H9 (cell line): ENCODE data around the gene RPL27A. TPM values are rescaled to one million over a fixed set of nuclear protein-coding genes. Genes with fewer than 3 reads are reported as not detected.

Experiments
- DNase-seq: peaks from one replicate; pipeline ENCODE4 v3.0.0-alpha.2; 2017
- H2AFZ ChIP-seq: one replicate; pipeline ENCODE4 v1.6.1; 2013; ENCODE audit warnings: mild to moderate bottlenecking, low read length, control low read depth, moderate library complexity
- H2AK5ac ChIP-seq: 2 replicates; pipeline ENCODE4 v1.6.1; 2013; ENCODE audit warnings: low read length, control low read depth, mixed read lengths; ENCODE audit not compliant: insufficient read length
- H2BK120ac ChIP-seq: one replicate; pipeline ENCODE4 v1.6.1; 2013; ENCODE audit warnings: low read depth, mild to moderate bottlenecking, low read length, control low read depth, inconsistent platforms; ENCODE audit not compliant: poor library complexity, severe bottlenecking
- H2BK12ac ChIP-seq: 2 replicates; pipeline ENCODE4 v1.6.1; 2013; ENCODE audit warnings: low read length, control low read depth, mixed read lengths, low read depth; ENCODE audit not compliant: insufficient read length
- H2BK15ac ChIP-seq: 2 replicates; pipeline ENCODE4 v1.6.1; 2013; ENCODE audit warnings: low read depth, low read length, control low read depth
- H2BK20ac ChIP-seq: one replicate; pipeline ENCODE4 v1.6.1; 2013; ENCODE audit warnings: low read depth, mild to moderate bottlenecking, low read length, control low read depth, inconsistent platforms; ENCODE audit not compliant: poor library complexity, severe bottlenecking
- H2BK5ac ChIP-seq: 2 replicates; pipeline ENCODE4 v1.6.1; 2013; ENCODE audit warnings: low read length, control low read depth, mixed read lengths; ENCODE audit not compliant: insufficient read length
- H3K14ac ChIP-seq: 2 replicates; pipeline ENCODE4 v1.6.1; 2013; ENCODE audit warnings: low read length, control low read depth; ENCODE audit not compliant: insufficient read depth
- H3K18ac ChIP-seq: 2 replicates; pipeline ENCODE4 v1.6.1; 2013; ENCODE audit warnings: low read depth, mild to moderate bottlenecking, mixed read lengths, low read length, control low read depth; ENCODE audit not compliant: insufficient read length
- H3K23ac ChIP-seq: 2 replicates; pipeline ENCODE4 v1.6.1; 2013; ENCODE audit warnings: low read length, control low read depth, mixed read lengths, low read depth; ENCODE audit not compliant: insufficient read length
- H3K23me2 ChIP-seq: 2 replicates; pipeline ENCODE4 v1.6.1; 2013; ENCODE audit warnings: low read depth, mild to moderate bottlenecking, mixed read lengths, low read length, control low read depth; ENCODE audit not compliant: insufficient read length, poor library complexity, severe bottlenecking
- H3K27ac ChIP-seq: 2 replicates; pipeline ENCODE4 v1.5.1; 2013; ENCODE audit warnings: low read length, control low read depth, mixed read lengths, low read depth; ENCODE audit not compliant: insufficient read length
- H3K27me3 ChIP-seq: 2 replicates; pipeline ENCODE4 v1.6.1; 2013; ENCODE audit warnings: low read length, control low read depth, inconsistent platforms; ENCODE audit not compliant: insufficient read depth
- H3K4ac ChIP-seq: 2 replicates; pipeline ENCODE4 v1.6.1; 2013; ENCODE audit warnings: low read depth, mild to moderate bottlenecking, control low read depth, inconsistent platforms, low read length, moderate library complexity
- H3K4me1 ChIP-seq: 2 replicates; pipeline ENCODE4 v1.6.1; 2013; ENCODE audit warnings: low read length, control low read depth, inconsistent platforms; ENCODE audit not compliant: insufficient read depth
- H3K4me2 ChIP-seq: 2 replicates; pipeline ENCODE4 v1.6.1; 2013; ENCODE audit warnings: low read length, control low read depth, mixed read lengths; ENCODE audit not compliant: insufficient read length, insufficient read depth
- H3K56ac ChIP-seq: 2 replicates; pipeline ENCODE4 v1.6.1; 2013; ENCODE audit warnings: low read depth, mild to moderate bottlenecking, mixed read lengths, low read length, control low read depth; ENCODE audit not compliant: insufficient read length
- H3K79me1 ChIP-seq: 2 replicates; pipeline ENCODE4 v1.6.1; 2013; ENCODE audit warnings: low read depth, mild to moderate bottlenecking, moderate library complexity, low read length, control low read depth, inconsistent platforms; ENCODE audit not compliant: insufficient read depth, poor library complexity, severe bottlenecking
- H3K79me2 ChIP-seq: 2 replicates; pipeline ENCODE4 v1.6.1; 2013; ENCODE audit warnings: low read length, control low read depth, inconsistent platforms; ENCODE audit not compliant: insufficient read depth
- H3K9ac ChIP-seq: 2 replicates; pipeline ENCODE4 v1.6.1; 2013; ENCODE audit warnings: low read length, control low read depth, mixed read lengths; ENCODE audit not compliant: insufficient read length; ENCODE audit errors: extremely low read depth
- H3K9me3 ChIP-seq: one replicate; pipeline ENCODE4 v1.6.1; 2013; ENCODE audit warnings: low read depth, low read length, inconsistent platforms; ENCODE audit not compliant: control insufficient read depth
- H3T11ph ChIP-seq: one replicate; pipeline ENCODE4 v1.6.1; 2013; ENCODE audit warnings: mild to moderate bottlenecking, low read length, control low read depth, inconsistent platforms
- H4K20me1 ChIP-seq: one replicate; pipeline ENCODE4 v1.6.1; 2013; ENCODE audit not compliant: control insufficient read depth, insufficient read length, insufficient read depth
- H4K5ac ChIP-seq: 2 replicates; pipeline ENCODE4 v1.6.1; 2013; ENCODE audit warnings: low read depth, mild to moderate bottlenecking, mixed read lengths, low read length, control low read depth; ENCODE audit not compliant: insufficient read length
- H4K8ac ChIP-seq: replicated peaks from 2 replicates; pipeline ENCODE4 v1.6.1; 2013; ENCODE audit warnings: low read length, control low read depth, mixed read lengths, low read depth; ENCODE audit not compliant: insufficient read length
- H4K91ac ChIP-seq: 2 replicates; pipeline ENCODE4 v1.6.1; 2013; ENCODE audit warnings: low read depth, mild to moderate bottlenecking, moderate library complexity, mixed read lengths, low read length, control low read depth; ENCODE audit not compliant: insufficient read length
- H3K27ac Mint-ChIP-seq, 3 experiments: 2 replicates in 2 of 3; 3 replicates in 1 of 3; pipeline ENCODE4 v1.8.0; 2020 to 2021; ENCODE audit warnings: mixed read lengths in 3 of 3, mild to moderate bottlenecking in 1 of 3, moderate library complexity in 1 of 3
- H3K27me3 Mint-ChIP-seq: 2 replicates; pipeline ENCODE4 v1.8.0; 2021; ENCODE audit warnings: low read depth, mild to moderate bottlenecking, moderate library complexity, mixed read lengths
- H3K36me3 Mint-ChIP-seq, 3 experiments: 2 replicates in 2 of 3; 3 replicates in 1 of 3; pipeline ENCODE4 v1.8.0; 2020 to 2021; ENCODE audit warnings: low read depth in 3 of 3, mixed read lengths in 3 of 3; ENCODE audit not compliant: insufficient read depth in 1 of 3
- H3K4me1 Mint-ChIP-seq, 2 experiments: 2 replicates each; pipeline ENCODE4 v1.8.0; 2020; ENCODE audit warnings: mixed read lengths in 2 of 2
- H3K4me3 Mint-ChIP-seq, 2 experiments: 2 replicates in 1 of 2; 3 replicates in 1 of 2; pipeline ENCODE4 v1.8.0; 2020 to 2021; ENCODE audit warnings: mild to moderate bottlenecking in 2 of 2, mixed read lengths in 2 of 2, moderate library complexity in 1 of 2
- H3K9me3 Mint-ChIP-seq, 2 experiments: 2 replicates in 1 of 2; 3 replicates in 1 of 2; pipeline ENCODE4 v1.8.0; 2020; ENCODE audit warnings: mild to moderate bottlenecking in 2 of 2, mixed read lengths in 2 of 2, moderate library complexity in 1 of 2
- WGBS: extraction: QIAGEN DNeasy Blood & Tissue Kit; methylation state at CpG from one replicate; pipeline ENCODE4 v1.1.7; 2013; ENCODE audit warnings: missing lambda C conversion rate, low lambda C conversion rate, mixed read lengths; ENCODE audit not compliant: insufficient read length; ENCODE audit errors: extremely low coverage; 5-methylcytosine and 5-hydroxymethylcytosine counted together
- total RNA-seq: library from RNA; stranded (reverse); gene quantifications from 2 replicates; pipeline ENCODE4 v1.2.1, GENCODE V29; 2021
- TF ChIP-seq, protein P1 (sequence below): fragments of 200-600 bp; sonication (generic); conservative IDR thresholded peaks from 3 replicates; pipeline ENCODE4 v1.8.0; 2021; ENCODE audit warnings: antibody characterized with exemption, mild to moderate bottlenecking

Gene RPL27A
- total RNA-seq, 1 experiment from 2014 or later: 1,152 TPM

DNA sequence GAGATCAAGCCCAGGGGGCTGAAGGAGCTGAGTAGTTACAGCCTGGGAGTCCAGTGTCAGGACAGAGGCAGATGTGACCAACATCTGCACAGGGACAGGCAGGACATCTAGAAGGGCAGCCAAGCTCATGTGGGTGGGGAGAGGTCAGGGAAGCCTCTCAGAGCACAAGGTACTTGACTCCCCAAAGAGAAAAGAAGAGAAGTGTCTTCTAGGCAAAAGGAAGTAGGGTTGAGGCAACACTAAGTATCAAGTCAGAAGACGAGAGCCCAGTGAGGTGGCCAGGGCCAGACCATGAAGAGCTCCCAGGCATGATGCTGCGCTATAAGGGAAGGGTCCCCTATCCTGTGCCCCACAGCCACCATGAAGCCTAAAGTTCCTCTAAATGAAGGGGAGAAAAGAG, 21.5 kb downstream of the RPL27A start:
- H2AFZ ChIP-seq: no peak overlapping the region
- H3K79me2 ChIP-seq: no peaks in the 10 kb centered on the region
- no peaks in the 10 kb centered on the region for H4K20me1 ChIP-seq
- H3K9ac ChIP-seq: no peak overlapping the region
- Mint-ChIP-seq H3K4me1 (peaks cover 46 to 53% of the 10 kb centered on the region in 2 experiments), H3K36me3 (peaks cover 8 to 25% (median 17%) of the 10 kb centered on the region in 3 experiments), H3K9me3 (no peaks in the 10 kb centered on the region; a peak in 1 of 5 replicates), H3K4me3 (no peak overlapping the region), H3K27me3 (no peaks in the 10 kb centered on the region; the same call in 1 of the 2 replicates), H3K27ac (peak overlapping the region in 2 of 3 experiments; percentile 18 to 72; a peak in 2 of 7 replicates)
- no peak overlapping the region for H3K4me2 ChIP-seq
- no peaks in the 10 kb centered on the region for H3K27me3 ChIP-seq
- no peaks in the 10 kb centered on the region for H3K23me2 ChIP-seq
- H4K5ac ChIP-seq: no peak overlapping the region
- H2BK5ac ChIP-seq: no peak overlapping the region
- no peak overlapping the region for H2BK120ac ChIP-seq
- H3K56ac ChIP-seq: no peak overlapping the region
- H3K79me1 ChIP-seq: no peaks in the 10 kb centered on the region
- H2BK12ac ChIP-seq: no peak overlapping the region
- no peak overlapping the region for H2AK5ac ChIP-seq
- WGBS: no CpG with 5 or more reads among the region's 2 CpGs
- no peak overlapping the region for H2BK15ac ChIP-seq
- no peaks in the 10 kb centered on the region for H3K9me3 ChIP-seq
- H3K4ac ChIP-seq: no peak overlapping the region
- no peak overlapping the region for H3K23ac ChIP-seq
- no peak overlapping the region for H3K27ac ChIP-seq
- no peak overlapping the region; the same call in 1 of the 2 replicates for H3K14ac ChIP-seq
- no peak overlapping the region for H3T11ph ChIP-seq
- peaks cover 22% of the 10 kb centered on the region; the same call in 1 of the 2 replicates for H3K4me1 ChIP-seq
- H4K8ac ChIP-seq: no peak overlapping the region
- H4K91ac ChIP-seq: no peak overlapping the region
- DNase-seq: no peak
- TF ChIP-seq, protein P1, sequence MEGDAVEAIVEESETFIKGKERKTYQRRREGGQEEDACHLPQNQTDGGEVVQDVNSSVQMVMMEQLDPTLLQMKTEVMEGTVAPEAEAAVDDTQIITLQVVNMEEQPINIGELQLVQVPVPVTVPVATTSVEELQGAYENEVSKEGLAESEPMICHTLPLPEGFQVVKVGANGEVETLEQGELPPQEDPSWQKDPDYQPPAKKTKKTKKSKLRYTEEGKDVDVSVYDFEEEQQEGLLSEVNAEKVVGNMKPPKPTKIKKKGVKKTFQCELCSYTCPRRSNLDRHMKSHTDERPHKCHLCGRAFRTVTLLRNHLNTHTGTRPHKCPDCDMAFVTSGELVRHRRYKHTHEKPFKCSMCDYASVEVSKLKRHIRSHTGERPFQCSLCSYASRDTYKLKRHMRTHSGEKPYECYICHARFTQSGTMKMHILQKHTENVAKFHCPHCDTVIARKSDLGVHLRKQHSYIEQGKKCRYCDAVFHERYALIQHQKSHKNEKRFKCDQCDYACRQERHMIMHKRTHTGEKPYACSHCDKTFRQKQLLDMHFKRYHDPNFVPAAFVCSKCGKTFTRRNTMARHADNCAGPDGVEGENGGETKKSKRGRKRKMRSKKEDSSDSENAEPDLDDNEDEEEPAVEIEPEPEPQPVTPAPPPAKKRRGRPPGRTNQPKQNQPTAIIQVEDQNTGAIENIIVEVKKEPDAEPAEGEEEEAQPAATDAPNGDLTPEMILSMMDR: no peak
- H2BK20ac ChIP-seq: no peak overlapping the region
- no peak overlapping the region for H3K18ac ChIP-seq
